HL-60 (cell line): ENCODE results near the gene SLC25A23. TPM values are rescaled to one million over a fixed set of nuclear protein-coding genes. Genes with fewer than 3 reads are reported as not detected.

ENCODE experiments used
- DNase-seq, 2 experiments: peaks; one replicate each; pipeline ENCODE4 v3.0.0-alpha.2; 2010 to 2020; ENCODE audit warnings: low read depth in 1 of 2, low spot score in 1 of 2
- H3K27ac ChIP-seq: fragments of 250-450 bp; sonication (Bioruptor Pico); replicated peaks from 2 replicates; pipeline ENCODE4 v1.5.1; 2020; ENCODE audit warnings: mild to moderate bottlenecking, moderate library complexity
- H3K27me3 ChIP-seq: fragments of 250-450 bp; sonication (Bioruptor Pico); 2 replicates; pipeline ENCODE4 v1.5.1; 2021; ENCODE audit warnings: mild to moderate bottlenecking, moderate library complexity; ENCODE audit not compliant: insufficient read depth, poor library complexity, severe bottlenecking
- H3K4me3 ChIP-seq: replicated peaks from 2 replicates; pipeline ENCODE4 v1.5.1; 2011; ENCODE audit warnings: mild to moderate bottlenecking, control low read depth, low read length; ENCODE audit not compliant: insufficient read depth
- CTCF ChIP-seq: IDR thresholded peaks from one replicate; pipeline ENCODE4 v1.5.1; 2011; ENCODE audit warnings: low read length, control low read depth, inconsistent platforms; ENCODE audit not compliant: insufficient read depth
- GABPA ChIP-seq: IDR thresholded peaks from 2 replicates; pipeline ENCODE4 v1.6.1; 2012; ENCODE audit warnings: low read depth
- POLR2AphosphoS5 ChIP-seq: IDR thresholded peaks from 2 replicates; pipeline ENCODE4 v1.6.1; 2012; ENCODE audit warnings: low read depth
- REST ChIP-seq: IDR thresholded peaks from 2 replicates; pipeline ENCODE4 v1.6.1; 2012; ENCODE audit warnings: low read depth; ENCODE audit not compliant: insufficient replicate concordance
- SPI1 ChIP-seq: IDR thresholded peaks from 2 replicates; pipeline ENCODE4 v1.6.1; 2012; ENCODE audit warnings: low read depth, mild to moderate bottlenecking, borderline replicate concordance
- microRNA-seq: library from miRNA; unstranded; fragments of <30 nt; microRNA quantifications from one replicate; pipeline ENCODE4, GENCODE V29; 2018

Gene SLC25A23

GRCh38 chr19:6393074-6393982 is 66.3 kb downstream of the SLC25A23 start, which contains the start of gene GTF2F1:
Gene GTF2F1 (minus strand): TSS chr19:6393164. CDS start chr19:6392995, 169 bp downstream.
- TF ChIP-seq POLR2AphosphoS5 (peak; percentile 34; the same call in 1 of the 2 replicates), GABPA (peak; percentile 86), SPI1 (no peak), REST (no peak), CTCF (no peak)
- Histone ChIP-seq H3K27ac (peak within 1 kb of the TSS; percentile 83), H3K27me3 (no peaks in the 10 kb centered on the region), H3K4me3 (peak within 1 kb of the TSS; percentile 98)
- peak; percentile 92 for DNase-seq

- H3K27ac ChIP-seq, result peak overlapping the region; percentile 83
- H3K4me3 ChIP-seq, result peak overlapping the region; percentile 98
- no peak for DNase-seq
- H3K27me3 ChIP-seq, result no peaks in the 10 kb centered on the region
- TF ChIP-seq REST, result no peak
- no peak for TF ChIP-seq CTCF
- peak; percentile 43; the same call in 1 of the 2 replicates for TF ChIP-seq SPI1
Measured at GRCh38 chr19:6392221-6393073, 67.1 kb downstream of the SLC25A23 start.

Small RNAs within 50 kb of the gene (microRNA-seq; reads per million reads assigned to microRNA genes)
- 20.2 reads per million, percentile 46 among the genes with 10 or more reads in this experiment for gene MIR3940
- gene MIR6790, result not detected
